SU-DHL-6 (cell line): ENCODE data around the gene BOK.

Experiments
- H2AFZ ChIP-seq: fragments of 200-600 bp; sonication (generic); 2 replicates; pipeline ENCODE4 v1.6.1; 2014; ENCODE audit warnings: low read depth, mild to moderate bottlenecking, moderate library complexity, mixed read lengths, antibody characterized with exemption, low read length; ENCODE audit not compliant: severe bottlenecking
- H3F3A ChIP-seq: fragments of 200-600 bp; shearing (Covaris generic); 2 replicates; pipeline ENCODE4 v1.6.0; 2016; ENCODE audit warnings: antibody characterized with exemption, mild to moderate bottlenecking; ENCODE audit not compliant: insufficient read depth
- H3K27ac ChIP-seq: fragments of 200-600 bp; sonication (generic); 2 replicates; pipeline ENCODE4 v1.5.1; 2016; ENCODE audit warnings: low read depth, mild to moderate bottlenecking, low read length, moderate library complexity, mixed read lengths
- H3K27me3 ChIP-seq: fragments of 200-600 bp; sonication (generic), shearing (Covaris generic); 2 replicates; pipeline ENCODE4 v1.6.0; 2014; ENCODE audit warnings: mild to moderate bottlenecking, low read length
- H3K36me3 ChIP-seq: fragments of 200-600 bp; sonication (generic); 2 replicates; pipeline ENCODE4 v1.6.1; 2014; ENCODE audit warnings: mild to moderate bottlenecking, low read length, mixed read lengths
- H3K4me2 ChIP-seq: fragments of 300-600, 200-600 bp; shearing (Covaris generic), sonication (generic); 2 replicates; pipeline ENCODE4 v1.6.0; 2014; ENCODE audit warnings: low read length, low read depth, mild to moderate bottlenecking; ENCODE audit not compliant: poor library complexity, severe bottlenecking
- H3K4me3 ChIP-seq: fragments of 200-600 bp; sonication (generic); 2 replicates; pipeline ENCODE4 v1.5.1; 2014; ENCODE audit warnings: antibody characterized with exemption, low read length, mild to moderate bottlenecking, mixed read lengths; ENCODE audit not compliant: insufficient read depth, poor library complexity, severe bottlenecking
- H3K79me2 ChIP-seq: fragments of 200-600 bp; sonication (generic); 2 replicates; pipeline ENCODE4 v1.6.1; 2014; ENCODE audit warnings: mild to moderate bottlenecking, low read length, moderate library complexity; ENCODE audit not compliant: insufficient read depth
- H3K9ac ChIP-seq: fragments of 200-600 bp; sonication (generic); 2 replicates; pipeline ENCODE4 v1.7.0; 2014; ENCODE audit warnings: mild to moderate bottlenecking, low read length
- H3K9me2 ChIP-seq: fragments of 200-600 bp; sonication (generic); replicated peaks from 2 replicates; pipeline ENCODE4 v1.6.1; 2014; ENCODE audit warnings: low read length; ENCODE audit not compliant: insufficient read depth
- H3K9me3 ChIP-seq: fragments of 200-600 bp; sonication (generic); 2 replicates; pipeline ENCODE4 v1.6.1; 2014; ENCODE audit warnings: low read length, mixed read lengths; ENCODE audit not compliant: insufficient read depth
- H4K20me1 ChIP-seq: fragments of 200-600 bp; sonication (generic); 2 replicates; pipeline ENCODE4 v1.6.1; 2014; ENCODE audit warnings: low read depth, mild to moderate bottlenecking, antibody characterized with exemption, low read length, moderate library complexity, mixed read lengths
- EZH2phosphoT487 ChIP-seq: fragments of 200-600 bp; sonication (generic), shearing (Covaris generic); conservative IDR thresholded peaks from 2 replicates; pipeline ENCODE4 v1.6.1; 2018; ENCODE audit warnings: mild to moderate bottlenecking, antibody characterized with exemption, low read length, moderate library complexity, mixed read lengths
- TF ChIP-seq, protein P1 (sequence below): fragments of 200-600 bp; sonication (generic); IDR thresholded peaks from one replicate; pipeline ENCODE4 v1.5.1; 2017; ENCODE audit warnings: antibody characterized with exemption, mild to moderate bottlenecking, low read length, moderate library complexity; ENCODE audit not compliant: insufficient read depth, poor library complexity, severe bottlenecking

BOK gene

DNA sequence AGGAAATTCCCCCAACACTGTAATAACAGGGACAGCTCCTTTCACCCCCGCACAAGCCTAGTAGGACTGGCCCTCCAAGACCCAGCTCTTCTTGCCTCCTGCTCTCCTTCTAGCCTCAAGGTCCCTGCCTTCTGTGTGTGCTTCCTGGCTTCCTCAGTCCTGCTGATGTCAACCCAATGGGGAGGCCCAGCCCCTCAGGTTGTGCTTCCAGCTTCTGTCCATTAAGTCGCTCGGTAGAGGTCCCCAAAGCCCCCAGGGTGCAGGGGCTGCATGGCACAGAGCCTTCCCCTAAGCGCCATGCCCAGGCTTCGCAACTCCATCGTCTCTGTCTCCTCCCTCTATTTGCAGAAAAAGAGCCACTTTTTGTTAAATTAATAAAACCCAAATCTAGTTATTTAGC lies 39.0 kb downstream of the BOK start:
- H3K9ac ChIP-seq = no peak overlapping the region
- H3K27ac ChIP-seq = no peak overlapping the region
- no peak for TF ChIP-seq EZH2phosphoT487
- TF ChIP-seq, protein P1, sequence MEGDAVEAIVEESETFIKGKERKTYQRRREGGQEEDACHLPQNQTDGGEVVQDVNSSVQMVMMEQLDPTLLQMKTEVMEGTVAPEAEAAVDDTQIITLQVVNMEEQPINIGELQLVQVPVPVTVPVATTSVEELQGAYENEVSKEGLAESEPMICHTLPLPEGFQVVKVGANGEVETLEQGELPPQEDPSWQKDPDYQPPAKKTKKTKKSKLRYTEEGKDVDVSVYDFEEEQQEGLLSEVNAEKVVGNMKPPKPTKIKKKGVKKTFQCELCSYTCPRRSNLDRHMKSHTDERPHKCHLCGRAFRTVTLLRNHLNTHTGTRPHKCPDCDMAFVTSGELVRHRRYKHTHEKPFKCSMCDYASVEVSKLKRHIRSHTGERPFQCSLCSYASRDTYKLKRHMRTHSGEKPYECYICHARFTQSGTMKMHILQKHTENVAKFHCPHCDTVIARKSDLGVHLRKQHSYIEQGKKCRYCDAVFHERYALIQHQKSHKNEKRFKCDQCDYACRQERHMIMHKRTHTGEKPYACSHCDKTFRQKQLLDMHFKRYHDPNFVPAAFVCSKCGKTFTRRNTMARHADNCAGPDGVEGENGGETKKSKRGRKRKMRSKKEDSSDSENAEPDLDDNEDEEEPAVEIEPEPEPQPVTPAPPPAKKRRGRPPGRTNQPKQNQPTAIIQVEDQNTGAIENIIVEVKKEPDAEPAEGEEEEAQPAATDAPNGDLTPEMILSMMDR = no peak
- no peak overlapping the region for H2AFZ ChIP-seq
- no peaks in the 10 kb centered on the region for H3K9me3 ChIP-seq
- H3K36me3 ChIP-seq = no peaks in the 10 kb centered on the region; the same call in 1 of the 2 replicates
- H3K9me2 ChIP-seq = no peaks in the 10 kb centered on the region
- no peaks in the 10 kb centered on the region for H3K27me3 ChIP-seq
- H3K4me2 ChIP-seq = no peak overlapping the region
- H4K20me1 ChIP-seq = no peaks in the 10 kb centered on the region
- H3K79me2 ChIP-seq = no peaks in the 10 kb centered on the region
- no peak overlapping the region for H3K4me3 ChIP-seq
- H3F3A ChIP-seq = no peaks in the 10 kb centered on the region; the same call in 1 of the 2 replicates

GRCh38 chr2:241598061-241598460 lies 39.5 kb downstream of the BOK start:
- Histone ChIP-seq H3K36me3 (no peaks in the 10 kb centered on the region; the same call in 1 of the 2 replicates), H3K9ac (no peak overlapping the region), H3K9me2 (no peaks in the 10 kb centered on the region), H4K20me1 (no peaks in the 10 kb centered on the region), H2AFZ (no peak overlapping the region), H3K4me3 (no peak overlapping the region), H3K4me2 (no peak overlapping the region), H3F3A (no peaks in the 10 kb centered on the region; the same call in 1 of the 2 replicates), H3K9me3 (no peaks in the 10 kb centered on the region), H3K27me3 (no peaks in the 10 kb centered on the region), H3K79me2 (no peaks in the 10 kb centered on the region), H3K27ac (no peak overlapping the region)
- no peak for TF ChIP-seq EZH2phosphoT487
- TF ChIP-seq, protein P1 = no peak

DNA sequence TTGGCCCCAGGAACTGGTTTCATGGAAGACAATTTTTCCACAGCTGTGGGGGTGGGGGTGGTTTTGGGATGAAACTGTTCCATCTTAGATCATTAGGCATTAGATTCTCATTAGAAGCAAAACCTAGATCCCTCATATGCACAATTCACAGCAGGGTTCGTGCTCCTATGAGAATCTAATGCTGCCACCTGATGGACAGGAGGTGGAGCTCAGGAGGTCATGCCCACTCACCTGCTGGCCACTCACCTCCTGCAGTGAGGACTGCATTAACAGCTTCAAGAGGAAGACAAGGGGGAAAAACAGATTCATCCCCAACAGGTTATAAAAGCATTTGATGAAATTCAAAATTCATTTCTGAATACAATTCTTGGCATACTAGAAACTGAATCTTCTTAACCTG lies 39.9 kb downstream of the BOK start:
- TF ChIP-seq EZH2phosphoT487 = no peak
- TF ChIP-seq, protein P1 = no peak
- no peaks in the 10 kb centered on the region for H3K9me3 ChIP-seq
- no peaks in the 10 kb centered on the region for H3K27me3 ChIP-seq
- no peaks in the 10 kb centered on the region; the same call in 1 of the 2 replicates for H3F3A ChIP-seq
- no peak overlapping the region for H3K27ac ChIP-seq
- no peaks in the 10 kb centered on the region for H4K20me1 ChIP-seq
- no peaks in the 10 kb centered on the region; the same call in 1 of the 2 replicates for H3K36me3 ChIP-seq
- H2AFZ ChIP-seq = no peak overlapping the region
- H3K9me2 ChIP-seq = no peaks in the 10 kb centered on the region
- H3K4me2 ChIP-seq = no peak overlapping the region
- H3K9ac ChIP-seq = no peak overlapping the region
- no peak overlapping the region for H3K4me3 ChIP-seq
- no peaks in the 10 kb centered on the region for H3K79me2 ChIP-seq

DNA sequence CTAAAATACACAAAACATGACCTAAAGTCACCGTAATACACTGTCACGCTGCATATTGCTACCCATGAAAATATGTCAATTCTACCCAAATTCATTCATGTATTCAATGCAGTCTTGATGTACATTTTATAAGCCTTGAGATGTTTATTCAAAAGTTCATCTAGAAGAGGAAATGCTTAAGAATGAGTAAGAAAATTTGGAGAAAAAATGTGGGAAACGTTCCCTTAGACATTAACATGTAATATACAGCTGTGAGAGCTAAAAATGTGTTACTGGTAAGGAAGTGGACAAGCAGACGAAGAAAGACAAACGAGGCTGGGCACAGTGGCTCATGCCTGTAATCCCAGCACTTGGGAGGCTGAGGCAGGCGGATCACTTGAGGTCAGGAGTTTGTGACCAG lies 41.1 kb downstream of the BOK start:
- H4K20me1 ChIP-seq = no peaks in the 10 kb centered on the region
- H3K4me2 ChIP-seq = no peak overlapping the region
- H3F3A ChIP-seq = no peaks in the 10 kb centered on the region; the same call in 1 of the 2 replicates
- no peak overlapping the region for H3K27ac ChIP-seq
- no peak overlapping the region for H3K4me3 ChIP-seq
- H3K9ac ChIP-seq = no peak overlapping the region
- H3K36me3 ChIP-seq = no peaks in the 10 kb centered on the region; the same call in 1 of the 2 replicates
- H3K9me2 ChIP-seq = no peaks in the 10 kb centered on the region
- no peaks in the 10 kb centered on the region for H3K79me2 ChIP-seq
- no peak for TF ChIP-seq EZH2phosphoT487
- TF ChIP-seq, protein P1 = no peak
- H3K9me3 ChIP-seq = no peaks in the 10 kb centered on the region
- no peak overlapping the region for H2AFZ ChIP-seq
- H3K27me3 ChIP-seq = no peaks in the 10 kb centered on the region
